IMR-90 (cell line): ENCODE results near the gene MPIG6B. TPM values are rescaled to one million over a fixed set of nuclear protein-coding genes. Genes with fewer than 3 reads are reported as not detected.
A peak's percentile ranks its signal among the peaks of the same experiment; 100 is the strongest.

ENCODE experiments used
- ATAC-seq: fragments of 200-7000 bp; cut with Tn5 transposase; 2 replicates; pipeline ENCODE4 v1.9.1; 2020; ENCODE audit warnings: low read depth, mild to moderate bottlenecking, moderate library complexity
- BruUV-seq: library from RNA; stranded (reverse); fragments of 400-500 nt; replicated peaks from 2 replicates; lab custom pipeline; 2021; lab: Mats Ljungman, UMichigan
- CTCF ChIA-PET: fragments of 300-600 bp; formaldehyde crosslinking; extraction: SDS; loops from one replicate; lab custom pipeline; 2021; ENCODE audit warnings: antibody characterized with exemption; lab: Yijun Ruan, JAX
- POLR2A ChIA-PET: fragments of 300-600 bp; sonication (Branson Sonifier 250); formaldehyde crosslinking; loops from one replicate; lab custom pipeline; 2022; ENCODE audit warnings: antibody characterized with exemption; ENCODE audit not compliant: unreplicated experiment; lab: Charles Lee
- DNase-seq: peaks from one replicate; pipeline ENCODE4 v3.0.0; 2013
- H2AFZ ChIP-seq: replicated peaks from 2 replicates; pipeline ENCODE3; 2013; ENCODE audit warnings: low read length, mild to moderate bottlenecking; ENCODE audit not compliant: poor library complexity
- H2AK5ac ChIP-seq: 2 replicates; pipeline ENCODE4 v1.6.1; 2013; ENCODE audit warnings: low read depth, low read length, inconsistent platforms
- H2AK9ac ChIP-seq: replicated peaks from 2 replicates; pipeline ENCODE3; 2013; ENCODE audit warnings: mild to moderate bottlenecking, low read depth, low read length, moderate library complexity; ENCODE audit not compliant: poor library complexity
- H2BK120ac ChIP-seq: 2 replicates; pipeline ENCODE4 v1.6.1; 2013; ENCODE audit warnings: low read depth, low read length, inconsistent platforms
- H2BK15ac ChIP-seq: 3 replicates; pipeline ENCODE4 v1.6.1; 2013; ENCODE audit warnings: low read depth, low read length, inconsistent platforms
- H2BK20ac ChIP-seq: 2 replicates; pipeline ENCODE4 v1.6.1; 2013; ENCODE audit warnings: low read depth, mild to moderate bottlenecking, inconsistent platforms, low read length, moderate library complexity
- H2BK5ac ChIP-seq: 2 replicates; pipeline ENCODE4 v1.6.1; 2013; ENCODE audit warnings: mild to moderate bottlenecking, low read depth, low read length, inconsistent platforms; ENCODE audit not compliant: poor library complexity, severe bottlenecking
- H3K14ac ChIP-seq: replicated peaks from 2 replicates; pipeline ENCODE4 v1.6.1; 2013; ENCODE audit warnings: low read depth, low read length, inconsistent platforms
- H3K18ac ChIP-seq: 2 replicates; pipeline ENCODE4 v1.6.1; 2013; ENCODE audit warnings: low read depth, low read length, control low read depth
- H3K23ac ChIP-seq: 2 replicates; pipeline ENCODE4 v1.6.1; 2013; ENCODE audit warnings: low read depth, low read length, inconsistent platforms
- H3K27ac ChIP-seq: 2 replicates; pipeline ENCODE4 v1.5.1; 2013; ENCODE audit warnings: mild to moderate bottlenecking, control low read depth, low read length; ENCODE audit not compliant: insufficient read depth
- H3K27me3 ChIP-seq: 2 replicates; pipeline ENCODE4 v1.6.1; 2013; ENCODE audit warnings: low read length; ENCODE audit not compliant: control insufficient read depth, insufficient read depth
- H3K36me3 ChIP-seq: 2 replicates; pipeline ENCODE4 v1.6.1; 2013; ENCODE audit warnings: low read length, mixed read lengths; ENCODE audit not compliant: control insufficient read depth, insufficient read depth
- H3K4ac ChIP-seq: 2 replicates; pipeline ENCODE4 v1.6.1; 2013; ENCODE audit warnings: low read depth, low read length, inconsistent platforms
- H3K4me1 ChIP-seq: 2 replicates; pipeline ENCODE4 v1.6.1; 2013; ENCODE audit warnings: low read length, mixed read lengths; ENCODE audit not compliant: control insufficient read depth, insufficient read depth
- H3K4me2 ChIP-seq: 2 replicates; pipeline ENCODE4 v1.6.1; 2013; ENCODE audit warnings: low read depth, mild to moderate bottlenecking, control low read depth, low read length, moderate library complexity
- H3K4me3 ChIP-seq: 2 replicates; pipeline ENCODE4 v1.5.1; 2013; ENCODE audit warnings: low read depth, mild to moderate bottlenecking, control low read depth, low read length, moderate library complexity; ENCODE audit not compliant: insufficient read depth
- H3K56ac ChIP-seq: 2 replicates; pipeline ENCODE4 v1.6.1; 2013; ENCODE audit warnings: low read length, inconsistent platforms; ENCODE audit not compliant: insufficient read depth; ENCODE audit errors: extremely low read depth
- H3K79me1 ChIP-seq, 2 experiments: 2 replicates each; pipeline ENCODE4 v1.6.1; 2013; ENCODE audit warnings: low read length in 2 of 2, inconsistent platforms in 1 of 2, low read depth in 1 of 2
- H3K9ac ChIP-seq: 2 replicates; pipeline ENCODE4 v1.6.1; 2013; ENCODE audit warnings: low read depth, low read length, control low read depth
- H3K9me1 ChIP-seq: 2 replicates; pipeline ENCODE4 v1.6.1; 2013; ENCODE audit warnings: low read length, inconsistent platforms; ENCODE audit not compliant: insufficient read depth
- H3K9me3 ChIP-seq: 2 replicates; pipeline ENCODE4 v1.6.1; 2013; ENCODE audit warnings: low read length; ENCODE audit not compliant: control insufficient read depth, insufficient read depth
- H4K20me1 ChIP-seq: 2 replicates; pipeline ENCODE4 v1.6.1; 2013; ENCODE audit warnings: low read length, inconsistent platforms; ENCODE audit not compliant: insufficient read depth
- H4K5ac ChIP-seq: 2 replicates; pipeline ENCODE4 v1.6.1; 2013; ENCODE audit warnings: mild to moderate bottlenecking, low read depth, low read length, control low read depth
- H4K8ac ChIP-seq, 2 experiments: 2 replicates each; pipeline ENCODE4 v1.6.1; 2013; ENCODE audit warnings: low read depth in 2 of 2, low read length in 2 of 2, control low read depth in 1 of 2, inconsistent platforms in 1 of 2
- H4K91ac ChIP-seq: 2 replicates; pipeline ENCODE4 v1.6.1; 2013; ENCODE audit warnings: low read depth, low read length, inconsistent platforms; ENCODE audit not compliant: insufficient read depth
- BHLHE40 ChIP-seq: fragments of 150-350 bp; IDR thresholded peaks from 2 replicates; pipeline ENCODE4 v1.6.1; 2016; ENCODE audit warnings: mild to moderate bottlenecking, low read depth, low read length
- MAZ ChIP-seq: IDR thresholded peaks from 2 replicates; pipeline ENCODE4 v1.6.1; 2012; ENCODE audit warnings: low read depth, mild to moderate bottlenecking, low read length, improper control_type of control experiment, moderate library complexity, borderline replicate concordance
- MXI1 ChIP-seq: IDR thresholded peaks from 2 replicates; pipeline ENCODE4 v1.6.1; 2012; ENCODE audit warnings: low read depth, mild to moderate bottlenecking, low read length, moderate library complexity, borderline replicate concordance
- NFE2L2 ChIP-seq: fragments of 150-350 bp; IDR thresholded peaks from 2 replicates; pipeline ENCODE4 v1.6.1; 2016; ENCODE audit warnings: low read depth, mild to moderate bottlenecking, low read length
- USF2 ChIP-seq: fragments of 150-350 bp; IDR thresholded peaks from 2 replicates; pipeline ENCODE4 v1.6.1; 2017; ENCODE audit warnings: mild to moderate bottlenecking, antibody characterized with exemption, low read length, low read depth
- WGBS, 2 experiments: methylation state at CpG; one replicate each; pipeline versions ENCODE4 v1.1.5 to v1.1.7; 2013; ENCODE audit warnings: missing lambda C conversion rate in 2 of 2; ENCODE audit not compliant: insufficient read length in 1 of 2; ENCODE audit errors: extremely low coverage in 2 of 2; 5-methylcytosine and 5-hydroxymethylcytosine counted together
- dilution Hi-C: fragments of 300-500 bp; cut with HindIII; formaldehyde crosslinking; loops from one replicate; pipeline ENCODE4 v1.14.3; 2018; ENCODE audit warnings: low sequenced_read_pairs; ENCODE audit not compliant: unreplicated experiment
- in situ Hi-C: fragments of 300-500 bp; cut with MboI; formaldehyde crosslinking; loops from 3 replicates; pipeline ENCODE4 v1.14.3; 2019; ENCODE audit warnings: low sequenced_read_pairs, inconsistent platforms, mixed read lengths
- intact Hi-C: fragments of 100-400 bp; cut with micrococcal nuclease; formaldehyde crosslinking; loops from 2 replicates; pipeline ENCODE4 v1.10.0; 2022
- polyA plus RNA-seq, 3 experiments: library from polyadenylated mRNA; depleted of rRNA; stranded (reverse); fragments of >200 nt; gene quantifications; 2 replicates each; pipeline ENCODE4 v1.2.3, GENCODE V29; 2012; ENCODE audit warnings: low replicate concordance in 1 of 3
- total RNA-seq: library from RNA; depleted of rRNA; stranded (reverse); fragments of >200 nt; gene quantifications from 2 replicates; pipeline ENCODE4 v1.2.3, GENCODE V29; 2012

MPIG6B gene
- total and polyA plus RNA-seq, 2 of the 4 experiments (the other 2 are of a cell fraction) = not detected

GRCh38 chr6:31771992-31772358 lies 48.8 kb downstream of the MPIG6B start:
- in situ Hi-C loops = no loop called here
- Histone ChIP-seq H2AK5ac (no peak overlapping the region), H3K4ac (no peak overlapping the region), H4K20me1 (no peaks in the 10 kb centered on the region), H4K5ac (no peak overlapping the region), H2AFZ (no peak overlapping the region), H2BK15ac (no peak overlapping the region), H2AK9ac (no peak overlapping the region), H2BK120ac (no peak overlapping the region), H3K36me3 (no peaks in the 10 kb centered on the region), H2BK5ac (no peak overlapping the region), H3K18ac (no peak overlapping the region), H3K9ac (no peak overlapping the region), H3K27ac (no peak overlapping the region), H4K91ac (no peak overlapping the region), H3K79me1 (no peaks in the 10 kb centered on the region), H3K9me1 (peaks cover 6% of the 10 kb centered on the region; the same call in 1 of the 2 replicates), H3K56ac (no peak overlapping the region), H3K4me3 (no peak overlapping the region), H2BK20ac (no peak overlapping the region), H3K27me3 (no peaks in the 10 kb centered on the region), H3K9me3 (no peaks in the 10 kb centered on the region), H4K8ac (no peak overlapping the region), H3K4me2 (no peak overlapping the region), H3K4me1 (peaks cover 4% of the 10 kb centered on the region), H3K14ac (no peak overlapping the region), H3K23ac (no peak overlapping the region)
- TF ChIP-seq BHLHE40 (0 out of 2 replicates have a peak, but pooled peaks have one; percentile 10), MXI1 (no peak), USF2 (peak; percentile 39; the same call in 1 of the 2 replicates), MAZ (no peak), NFE2L2 (no peak)
- WGBS, 2 experiments = no CpG with 5 or more reads among the region's 4 CpGs
- DNase-seq = peak; percentile 53
- BruUV-seq = no TSS peak
- intact Hi-C loops = loop anchor here (1.0 kb wide), 1 partner anchor 58 kb away; no protein-coding TSS in a partner anchor
- no peak for ATAC-seq
- POLR2A ChIA-PET = no interaction called here
- CTCF ChIA-PET = no interaction called here
- dilution Hi-C loops = no loop called here
